HL-60/S4 treated with phorbol 12-myristate 13-acetate at 8.2 ng/mL for 4 days and 3 days (cell line): ENCODE results near the gene AKR1E2.

Experiments used
- in situ Hi-C: fragments of 300-500 bp; cut with MboI; formaldehyde crosslinking; loops from 2 replicates; pipeline ENCODE4 v1.15.0; 2022; ENCODE audit warnings: low sequenced_read_pairs

AKR1E2 gene

DNA sequence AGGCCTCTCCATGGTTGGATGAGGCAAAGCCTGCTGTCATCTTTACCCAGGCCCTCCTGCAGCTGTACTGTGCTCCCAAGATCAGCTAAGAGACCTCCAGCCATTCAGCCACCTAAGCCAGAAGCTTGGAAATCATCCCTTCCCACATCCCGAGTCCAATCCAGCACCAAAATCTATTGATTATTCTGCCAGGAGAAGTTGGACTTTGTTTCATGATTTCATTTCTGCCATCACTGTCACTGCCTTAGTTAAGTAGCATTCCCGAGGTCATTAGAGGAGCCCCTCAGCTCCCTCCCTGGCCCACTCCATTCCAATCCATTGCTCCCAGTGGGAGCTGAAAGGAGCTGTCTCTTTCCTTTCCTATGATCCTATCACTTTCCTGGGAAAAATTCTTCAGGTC, 14.1 kb downstream of the AKR1E2 start:
- in situ Hi-C loops, result loop anchor here (25.0 kb wide), 2 partner anchors 547 to 772 kb away; no protein-coding TSS in a partner anchor

DNA sequence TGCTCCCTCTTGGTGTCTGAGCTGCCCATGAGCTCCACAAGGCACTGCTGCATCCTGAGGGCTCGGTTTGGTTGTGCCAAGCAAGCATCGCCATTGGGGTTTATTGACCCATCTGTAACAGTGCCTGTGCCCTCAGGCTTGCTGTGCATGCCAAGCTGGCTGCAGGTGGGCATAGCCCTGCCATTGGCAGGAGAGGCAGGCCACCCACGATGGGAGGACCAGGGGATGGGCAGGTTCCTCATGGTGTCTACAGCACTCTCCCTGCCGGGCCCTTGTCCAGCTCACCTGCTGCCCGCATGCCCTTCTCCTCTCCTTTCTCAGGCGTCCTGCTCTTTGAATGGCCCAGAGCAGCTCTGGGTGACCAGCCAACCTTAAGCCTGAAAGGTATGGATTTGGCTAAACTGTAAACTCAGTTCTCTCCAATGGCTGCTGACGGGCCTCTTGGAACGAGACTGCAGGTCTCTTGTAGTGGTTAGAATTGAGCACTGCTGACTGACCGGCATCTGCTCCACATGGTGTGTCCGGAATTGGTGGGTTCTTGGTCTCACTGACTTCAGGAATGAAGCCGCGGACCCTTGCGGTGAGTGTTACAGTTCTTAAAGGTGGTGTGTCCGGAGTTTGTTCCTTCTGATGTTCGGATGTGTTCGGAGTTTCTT, 17.6 kb downstream of the AKR1E2 start:
- in situ Hi-C loops, result loop anchor here (25.0 kb wide), 2 partner anchors 544 to 769 kb away; no protein-coding TSS in a partner anchor

DNA sequence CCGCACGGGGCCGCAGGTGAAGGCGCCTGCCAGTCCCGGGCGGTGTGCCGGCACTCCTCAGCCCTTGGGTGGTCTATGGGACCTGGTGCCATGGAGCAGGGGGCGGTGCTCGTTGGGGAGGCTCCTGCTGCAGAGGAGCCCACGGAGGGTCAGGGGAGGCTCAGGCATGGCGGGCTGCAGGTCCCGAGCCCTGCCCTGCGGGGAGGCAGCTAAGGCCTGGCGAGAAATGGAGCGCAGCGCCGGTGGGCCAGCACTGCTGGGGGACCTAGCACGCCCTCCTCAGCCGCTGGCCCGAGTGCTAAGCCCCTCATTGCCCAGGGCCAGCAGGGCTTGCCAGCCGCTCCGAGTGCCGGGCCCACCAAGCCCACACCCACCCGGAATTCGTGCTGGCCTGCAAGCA, 18.9 kb downstream of the AKR1E2 start:
- in situ Hi-C loops, result loop anchor here (25.0 kb wide), 2 partner anchors 542 to 767 kb away; no protein-coding TSS in a partner anchor

DNA sequence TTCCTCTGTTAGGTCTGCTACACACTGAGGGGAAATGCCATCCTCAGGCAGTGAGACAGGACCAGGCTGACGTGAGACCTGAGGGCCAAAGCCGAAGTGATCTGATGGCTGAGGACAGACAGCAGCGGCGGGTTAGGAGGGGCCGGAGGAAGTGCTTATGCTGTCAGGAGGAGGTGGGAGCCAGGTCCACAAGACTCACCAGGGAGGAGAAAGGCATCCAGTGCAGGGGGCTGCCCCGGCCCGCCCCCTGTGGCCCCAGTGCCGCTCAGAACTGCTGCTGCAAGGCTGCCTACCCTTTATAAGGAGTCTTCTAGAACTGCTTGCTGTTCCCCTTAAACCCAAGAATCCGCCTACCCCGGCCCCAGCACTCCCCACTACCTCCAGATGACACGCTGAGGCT, 19.8 kb downstream of the AKR1E2 start:
- in situ Hi-C loops, result loop anchor here (25.0 kb wide), 2 partner anchors 542 to 767 kb away; no protein-coding TSS in a partner anchor

DNA sequence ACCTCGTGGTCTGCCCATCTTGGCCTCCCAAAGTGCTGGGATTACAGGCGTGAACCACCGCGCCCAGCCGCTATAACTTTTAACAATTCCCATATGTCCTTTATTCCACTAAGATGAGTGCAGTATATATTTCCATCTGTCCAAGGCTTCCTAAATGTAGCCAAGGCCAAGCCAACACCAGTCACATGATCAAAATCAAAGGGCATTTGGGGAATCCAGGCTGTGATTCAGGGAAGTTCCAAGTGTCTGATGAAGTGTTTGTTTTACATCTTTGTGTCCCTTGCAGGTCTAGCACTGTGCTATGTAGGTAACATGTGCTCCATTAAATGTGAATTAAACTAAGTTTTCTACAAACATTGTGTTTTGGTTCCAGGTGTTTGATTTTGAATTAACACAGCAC, 20.8 kb downstream of the AKR1E2 start:
- in situ Hi-C loops, result loop anchor here (25.0 kb wide), 2 partner anchors 541 to 766 kb away; no protein-coding TSS in a partner anchor

DNA sequence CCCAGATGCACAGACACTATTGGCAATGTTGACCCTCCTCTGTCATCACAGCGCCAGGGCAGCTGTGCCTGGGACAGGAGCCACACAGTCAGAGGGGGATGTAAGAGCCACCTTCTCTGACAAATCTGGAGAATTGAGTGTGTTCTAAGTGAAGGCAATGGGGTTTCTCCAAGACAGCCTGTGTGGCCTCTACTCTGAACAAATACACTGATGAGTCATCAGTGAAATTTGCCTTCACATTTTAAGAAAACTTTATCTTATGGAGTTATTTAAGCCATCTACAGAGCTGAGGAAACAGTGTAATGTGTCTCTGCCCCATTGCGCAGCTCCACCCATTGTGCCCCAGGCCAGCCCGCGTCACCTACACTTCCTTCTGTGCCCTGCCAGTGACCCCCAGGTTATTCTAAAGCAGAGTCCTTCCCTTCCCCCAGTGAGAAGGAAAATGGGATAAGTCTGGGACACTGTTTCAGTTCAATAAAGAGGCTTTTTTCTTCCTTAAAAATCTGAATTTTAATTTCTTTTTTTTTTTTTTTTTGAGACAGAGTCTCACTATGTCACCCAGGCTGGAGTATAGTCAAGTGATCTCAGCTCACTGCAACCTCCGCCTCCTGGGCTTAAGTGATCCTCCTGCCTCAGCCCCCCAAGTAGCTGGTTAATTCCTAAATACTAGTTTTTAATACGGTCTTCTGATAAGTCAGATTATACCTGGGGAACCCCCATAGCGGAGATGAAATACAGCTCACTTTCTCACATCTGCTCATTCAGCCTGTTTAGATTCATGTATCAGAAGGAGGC, 21.8 kb downstream of the AKR1E2 start:
- in situ Hi-C loops, result loop anchor here (25.0 kb wide), 2 partner anchors 540 to 765 kb away; no protein-coding TSS in a partner anchor

DNA sequence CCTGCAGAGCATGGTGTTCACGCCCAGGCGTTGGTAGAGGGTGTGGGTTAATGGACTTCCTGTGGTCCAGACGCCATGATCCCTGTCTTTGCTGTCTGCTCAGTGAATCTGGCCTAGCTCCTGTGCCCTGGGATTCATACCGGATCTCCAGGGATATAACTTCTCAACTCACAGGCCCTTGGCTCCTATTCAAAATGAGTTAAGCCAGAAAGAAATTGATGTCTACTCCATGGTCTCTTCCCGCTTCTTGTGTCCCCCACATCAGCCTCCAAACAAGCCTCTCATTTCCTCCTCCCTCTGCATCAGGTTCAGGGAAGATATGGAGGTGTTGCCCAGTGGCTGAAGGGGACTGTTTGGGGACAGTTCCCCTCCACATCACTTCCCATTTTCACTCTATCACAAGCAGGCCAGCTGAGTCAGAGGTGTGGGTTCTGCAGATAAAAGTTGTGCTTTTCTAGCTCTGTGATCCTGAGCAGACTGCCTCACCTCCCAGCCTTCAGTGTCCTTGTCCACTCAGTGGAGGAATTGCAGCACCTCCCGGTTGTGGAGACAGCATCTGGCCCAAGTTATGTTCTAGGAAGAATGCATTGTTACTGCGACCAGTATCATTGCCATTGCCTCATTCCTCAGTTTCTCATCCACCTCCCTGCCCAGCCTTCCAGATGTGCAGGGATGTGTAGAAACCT, 22.5 kb downstream of the AKR1E2 start:
- in situ Hi-C loops, result loop anchor here (25.0 kb wide), 2 partner anchors 539 to 764 kb away; no protein-coding TSS in a partner anchor

DNA sequence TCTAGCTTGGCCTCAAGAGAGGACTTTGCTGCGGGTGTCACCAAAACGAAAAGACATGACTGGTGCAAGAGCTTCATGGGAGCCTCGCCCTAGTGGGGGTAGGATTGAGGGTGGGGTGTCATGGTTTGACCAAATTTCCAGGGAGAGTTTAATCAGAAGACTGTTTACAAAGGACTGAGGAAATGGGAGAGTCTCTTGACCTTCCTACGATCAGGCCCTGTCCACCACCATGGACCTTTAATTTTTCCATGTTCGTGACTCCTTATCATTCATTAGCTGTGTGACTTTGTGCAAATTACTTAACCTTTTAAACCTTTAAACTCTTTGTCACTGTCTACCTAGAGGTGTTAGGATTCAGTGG, 23.0 kb downstream of the AKR1E2 start:
- in situ Hi-C loops, result loop anchor here (25.0 kb wide), 2 partner anchors 538 to 763 kb away; no protein-coding TSS in a partner anchor

DNA sequence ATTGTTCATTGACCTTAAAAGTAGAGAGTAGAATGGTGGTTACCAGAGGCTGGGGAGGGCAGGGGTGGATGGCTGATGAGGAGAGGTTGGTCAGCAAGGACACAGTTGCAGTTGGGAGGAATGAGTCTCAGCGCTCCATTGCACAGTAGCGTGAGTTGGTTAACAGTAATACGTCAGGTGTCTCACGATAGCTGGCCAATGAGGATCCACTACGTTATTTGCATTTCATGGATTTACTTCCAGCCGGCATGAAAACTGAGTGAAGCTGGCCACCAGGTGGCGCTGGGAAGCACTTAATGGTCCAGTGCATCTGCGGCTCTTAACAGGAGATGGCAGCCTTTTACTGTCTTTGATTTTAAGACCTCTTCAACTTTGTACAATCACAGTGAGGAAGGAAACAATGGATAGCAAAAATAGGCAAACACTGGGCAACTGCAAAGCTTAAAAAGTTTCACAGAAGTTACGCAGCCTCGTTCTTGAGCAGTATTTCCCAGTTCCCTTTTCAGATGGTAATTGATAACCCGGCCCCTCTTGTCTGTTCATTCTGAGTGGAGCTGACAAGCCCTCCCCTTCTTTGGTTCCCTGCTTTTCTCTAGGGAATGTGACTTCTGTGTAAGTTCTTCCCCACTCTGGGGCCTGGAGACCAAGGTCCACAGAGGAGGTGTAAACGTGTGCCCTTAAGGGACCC, 23.7 kb downstream of the AKR1E2 start:
- in situ Hi-C loops, result loop anchor here (10.0 to 25.0 kb wide), 3 partner anchors 435 to 763 kb away; no protein-coding TSS in a partner anchor

DNA sequence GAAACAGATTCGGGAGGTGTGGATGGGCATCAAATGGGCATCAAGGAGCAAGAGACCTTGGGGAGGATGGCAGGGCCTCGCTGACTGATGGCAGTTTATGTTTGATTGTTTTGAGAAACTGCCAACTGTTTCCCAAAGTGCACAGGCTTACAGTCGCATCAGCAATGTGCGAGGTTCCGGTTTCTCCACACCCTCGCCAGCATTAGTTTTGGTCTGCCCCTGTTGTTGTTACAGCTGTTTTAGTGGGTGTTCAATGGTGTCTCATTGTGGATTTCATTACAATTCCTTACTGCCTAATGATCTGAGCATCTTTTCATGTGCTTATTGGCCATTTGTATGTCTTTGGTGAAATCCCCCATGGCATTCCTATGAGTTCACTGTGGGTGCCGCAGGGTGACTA, 24.4 kb downstream of the AKR1E2 start:
- in situ Hi-C loops, result loop anchor here (10.0 kb wide), 1 partner anchor 434 kb away; no protein-coding TSS in a partner anchor

DNA sequence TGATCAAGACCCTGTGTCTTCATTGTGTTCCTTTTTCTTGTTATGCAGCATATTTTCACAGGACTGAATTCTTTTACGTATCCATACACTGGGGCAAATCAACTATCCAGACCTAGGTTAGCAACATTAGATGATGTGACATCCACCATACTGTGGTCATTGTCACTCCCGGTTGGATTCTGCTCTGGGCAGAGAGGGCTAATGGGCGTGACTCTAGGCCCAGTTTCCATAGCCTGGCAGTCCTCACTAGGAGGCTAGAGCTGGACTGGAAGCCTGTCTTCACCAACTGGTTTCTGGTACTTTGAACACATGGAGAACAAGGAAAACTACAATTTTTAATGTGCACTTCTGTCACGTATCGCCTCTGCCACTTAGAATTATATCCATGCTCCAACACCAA, 25.2 kb downstream of the AKR1E2 start:
- in situ Hi-C loops, result loop anchor here (10.0 kb wide), 1 partner anchor 434 kb away; no protein-coding TSS in a partner anchor

DNA sequence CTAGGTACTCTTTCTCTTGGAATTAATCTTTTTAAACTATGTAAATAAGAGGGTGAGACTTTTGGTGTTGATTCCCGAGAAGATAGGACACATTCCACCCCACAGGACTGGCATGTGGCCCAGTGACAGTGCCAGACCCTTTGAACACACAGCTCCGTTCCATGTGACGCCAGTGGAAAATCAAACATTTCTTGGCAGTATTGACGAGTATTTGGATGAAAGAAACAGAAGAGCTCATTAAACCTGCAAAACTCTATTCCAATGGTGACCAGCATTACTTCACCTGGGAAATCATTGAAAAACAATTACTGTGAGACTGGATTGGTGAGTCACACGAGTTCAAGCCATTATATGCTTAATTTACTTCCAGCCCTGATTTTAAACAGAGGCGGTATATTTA, 25.8 kb downstream of the AKR1E2 start:
- in situ Hi-C loops, result loop anchor here (10.0 kb wide), 1 partner anchor 433 kb away; no protein-coding TSS in a partner anchor

DNA sequence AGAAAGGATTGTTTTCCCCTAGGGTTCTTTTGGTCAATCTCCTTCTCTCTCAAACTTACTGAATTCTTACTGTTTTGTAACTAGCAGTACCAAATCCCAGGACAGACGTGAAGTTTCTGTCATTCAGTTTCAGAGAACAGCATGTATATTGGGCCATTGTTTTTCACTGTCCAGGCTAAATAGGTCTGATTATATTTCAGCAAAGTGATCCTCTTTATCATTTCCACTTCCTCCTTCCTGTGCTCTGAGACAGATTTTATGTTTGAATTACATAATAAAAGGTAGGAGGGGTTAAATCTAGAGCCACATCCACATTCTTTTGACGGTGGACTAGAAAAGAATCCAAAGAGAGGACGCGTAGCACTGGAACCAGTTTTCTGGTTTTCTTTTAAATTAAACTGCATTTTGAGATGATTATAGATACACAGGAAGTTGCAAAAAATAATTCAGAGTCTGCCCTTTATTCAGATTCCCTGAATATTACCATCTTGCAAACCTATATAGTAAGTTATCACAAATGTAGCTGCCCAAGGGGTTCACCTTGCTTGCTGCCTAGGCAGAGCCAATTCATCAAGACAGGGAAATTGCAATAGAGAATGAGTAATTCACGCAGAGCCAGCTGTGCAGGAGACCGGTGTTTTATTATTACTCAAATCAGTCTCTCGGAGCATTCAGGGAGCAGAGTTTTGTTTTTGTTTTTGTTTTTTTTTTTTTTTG, 40.1 kb downstream of the AKR1E2 start:
- in situ Hi-C loops, result no loop called here

DNA sequence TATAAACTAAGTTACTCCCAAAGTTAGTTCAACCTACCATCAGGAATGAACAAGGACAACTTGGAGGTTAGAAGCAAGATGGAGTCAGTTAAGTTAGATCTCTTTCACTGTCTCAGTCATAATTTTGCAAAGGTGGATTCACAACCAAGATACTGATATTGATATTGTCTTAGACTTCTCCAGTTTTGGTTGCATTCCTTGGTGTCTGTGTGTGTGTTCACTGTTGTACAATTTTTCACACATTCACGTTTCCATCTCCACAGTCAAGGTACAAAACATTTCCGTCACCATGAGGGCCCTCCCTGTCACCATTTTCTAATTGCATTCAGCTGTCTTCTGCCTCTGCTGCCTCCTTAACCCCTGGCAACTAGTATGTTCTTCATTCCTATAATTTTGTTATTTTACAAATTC, 41.1 kb downstream of the AKR1E2 start:
- in situ Hi-C loops, result no loop called here

DNA sequence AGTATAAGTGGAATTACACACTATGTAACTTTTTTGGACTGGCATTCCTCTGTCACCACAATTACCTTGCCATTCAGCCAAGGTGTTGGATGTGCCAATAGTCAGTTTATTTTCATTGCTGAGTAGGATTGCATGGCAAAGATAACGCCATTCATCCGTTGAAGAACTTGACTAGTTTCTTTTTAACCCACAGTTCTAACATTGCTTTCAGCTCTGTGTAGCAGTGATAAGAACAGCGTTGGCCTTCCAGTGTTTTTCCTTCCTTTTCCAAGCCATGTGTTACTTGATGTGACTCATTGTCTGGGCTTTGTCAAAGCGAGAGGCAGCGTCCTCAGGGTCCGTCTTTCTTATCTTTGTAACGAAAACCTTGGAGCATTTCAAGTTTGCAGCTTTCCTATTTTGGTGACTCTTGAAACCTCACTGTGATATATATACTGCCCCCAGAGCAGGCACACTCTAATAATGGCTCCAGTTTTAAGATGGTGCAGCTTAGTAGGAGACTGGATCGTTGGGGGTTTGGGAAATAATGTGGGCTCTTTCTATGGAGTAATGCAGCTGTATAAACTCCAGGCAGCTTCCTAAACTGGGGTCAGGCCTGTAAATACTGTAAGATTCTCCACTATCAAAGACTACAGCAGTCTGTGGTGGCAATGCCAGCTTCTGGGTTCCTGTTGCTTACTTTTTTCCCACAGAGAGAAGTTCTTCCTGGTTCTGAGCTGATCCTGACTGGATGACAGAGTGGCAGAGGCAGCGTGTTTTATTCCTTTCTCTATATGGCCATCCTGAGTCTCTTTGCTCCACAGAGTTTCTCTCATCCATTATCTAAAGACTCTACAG, 41.7 kb downstream of the AKR1E2 start:
- in situ Hi-C loops, result no loop called here

DNA sequence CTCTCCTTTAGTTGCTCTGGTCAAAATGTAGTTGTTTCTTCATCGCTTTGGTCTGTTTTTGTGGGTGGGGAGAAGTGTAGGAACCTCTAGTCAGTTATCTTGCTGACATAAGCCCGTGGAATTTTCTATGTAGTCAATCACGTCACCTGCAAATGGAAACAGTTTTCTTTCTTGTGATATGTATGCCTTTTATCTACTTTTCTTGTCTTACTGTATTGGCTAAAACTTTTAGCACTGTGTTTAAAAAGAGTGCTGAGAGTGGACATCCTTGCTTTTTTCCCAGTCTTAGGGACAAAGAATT, 42.3 kb downstream of the AKR1E2 start:
- in situ Hi-C loops, result no loop called here

DNA sequence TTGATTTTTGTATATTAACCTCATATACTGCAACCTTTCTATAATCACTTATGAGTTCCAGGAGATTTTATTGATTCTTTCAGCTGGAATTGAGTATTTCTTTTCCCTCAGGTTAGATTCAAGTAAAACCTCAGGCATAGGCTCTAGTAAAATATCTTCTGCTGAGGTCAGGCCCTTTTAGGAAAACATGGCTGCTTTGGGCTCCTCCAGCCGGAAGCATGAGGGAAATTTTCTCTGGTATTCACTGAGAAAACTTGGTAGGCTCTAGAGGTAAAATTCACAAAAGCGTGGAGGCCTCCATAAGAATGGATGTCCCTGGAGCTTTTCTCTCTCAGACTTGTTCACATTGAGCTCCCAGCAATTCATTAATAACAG, 56.7 kb downstream of the AKR1E2 start:
- in situ Hi-C loops, result no loop called here

DNA sequence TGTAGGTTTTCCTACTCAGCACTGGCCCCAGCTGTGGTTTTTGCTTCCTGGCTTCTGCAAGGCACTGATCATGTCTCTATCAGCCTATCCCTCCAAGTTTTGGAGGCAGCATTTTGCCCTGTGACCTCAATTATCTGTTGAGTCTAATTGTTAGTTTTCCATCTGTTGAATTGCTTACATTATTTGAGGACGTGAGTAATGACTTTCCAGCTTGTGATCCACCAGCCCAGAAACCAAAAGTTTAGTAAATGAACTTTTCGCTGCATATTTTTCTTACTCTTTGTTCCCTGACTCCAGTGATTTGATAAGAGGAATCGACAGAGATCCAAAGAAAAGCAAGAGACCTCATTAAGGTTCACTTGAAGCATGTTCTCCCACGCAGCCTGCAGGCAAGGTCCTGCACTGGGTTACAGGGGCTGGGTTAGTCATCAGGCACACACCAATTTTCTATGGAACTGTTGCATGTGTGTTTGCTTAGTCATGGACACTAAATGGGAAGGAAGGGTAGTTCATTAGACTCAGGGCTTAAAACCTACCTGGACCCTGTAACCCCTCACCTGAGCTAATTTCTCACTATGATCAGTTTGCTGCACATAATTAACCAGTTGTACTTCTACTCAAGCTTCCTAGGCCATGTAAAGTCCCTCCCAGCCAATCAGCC, 57.2 kb downstream of the AKR1E2 start:
- in situ Hi-C loops, result no loop called here

DNA sequence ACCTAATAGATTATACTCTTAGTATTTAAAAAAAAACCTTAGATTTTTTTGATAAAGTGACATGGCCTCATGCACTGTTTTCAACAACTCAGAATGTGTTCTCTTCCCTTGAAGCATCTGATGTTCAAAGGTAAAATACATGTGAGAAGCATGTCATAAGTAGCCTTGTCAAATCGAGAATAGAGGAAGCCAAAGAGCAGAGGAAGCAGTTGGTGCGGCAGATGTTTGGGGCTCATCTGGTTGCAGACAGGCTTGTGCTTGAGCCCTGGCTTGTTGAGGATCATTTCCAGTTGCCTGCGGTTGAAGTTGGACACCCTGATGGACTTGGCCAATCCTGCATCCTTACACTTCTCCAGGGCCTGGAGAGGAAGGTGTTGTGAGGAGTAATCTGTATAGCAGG, 59.2 kb downstream of the AKR1E2 start:
- in situ Hi-C loops, result no loop called here
